C4-2B (cell line): Measurements from ENCODE around the gene AMMECR1.

Source experiments
- CTCF ChIP-seq: fragments of 450-650 bp; conservative IDR thresholded peaks from 2 replicates; pipeline ENCODE4 v1.5.1; 2017; ENCODE audit warnings: mild to moderate bottlenecking
- ZFX ChIP-seq: fragments of 450-650 bp; IDR thresholded peaks from 2 replicates; pipeline ENCODE4 v1.6.1; 2017

GRCh38 chrX:110159865-110160264 lies 158.0 kb downstream of the AMMECR1 start:
- TF ChIP-seq CTCF (no peak), ZFX (no peak)
